Measurements from ENCODE around the gene PPP2R2B. TPM values are rescaled to one million over a fixed set of nuclear protein-coding genes. Genes with fewer than 3 reads are reported as not detected.

The PPP2R2B gene
- total and polyA plus RNA-seq, 4 donors: 2.0 to 27.3 (median 12.0) TPM

DNA sequence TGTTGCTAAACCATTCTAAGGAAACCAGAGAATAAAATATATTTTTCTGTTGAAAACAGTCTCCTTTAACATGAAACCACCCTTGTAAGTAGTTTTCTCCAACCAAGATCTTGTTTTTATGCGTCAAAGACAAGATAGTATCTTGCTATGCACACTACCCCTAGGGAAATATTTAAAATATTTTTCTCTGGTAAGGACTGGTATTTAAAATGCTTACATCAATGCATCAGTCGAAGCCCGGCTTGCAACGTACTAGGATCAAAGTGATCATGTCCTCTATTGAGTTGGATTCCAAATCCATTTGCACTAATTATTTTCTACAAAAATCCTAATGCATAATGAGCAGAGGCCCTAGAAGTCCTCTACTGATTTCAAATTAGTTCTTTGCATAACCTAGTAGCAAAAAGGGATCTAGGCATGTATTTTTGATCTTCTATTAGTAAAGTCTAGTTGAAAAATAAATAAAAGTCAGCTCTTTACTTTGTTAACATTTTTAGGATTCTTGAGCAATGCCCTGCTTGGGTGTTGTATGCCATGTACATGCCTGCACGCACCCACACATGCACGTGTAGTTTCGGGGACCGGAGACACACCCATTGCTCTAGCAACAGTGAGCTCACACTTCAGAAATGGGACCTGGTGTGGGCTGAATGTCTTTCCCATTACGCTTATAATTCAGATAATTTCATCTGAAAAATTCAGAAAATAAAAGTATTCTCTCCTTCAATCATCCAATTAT lies 197.5 kb downstream of the PPP2R2B start:
- Histone ChIP-seq H3K27ac (ENCODE audit: low read depth in 1 of 2, low read length in 2 of 2) (peak overlapping the region in 1 of 2 donors; percentile 67), H3K36me3 (ENCODE audit: control insufficient read depth in 1 of 2, insufficient read depth in 2 of 2, low read length in 1 of 2) (peaks cover 0 to 2% of the 10 kb centered on the region in 2 donors), H3K4me1 (ENCODE audit: control insufficient read depth in 1 of 2, insufficient read depth in 2 of 2, low read length in 2 of 2) (peaks cover 2 to 5% of the 10 kb centered on the region in 2 donors), H3K27me3 (ENCODE audit: control insufficient read depth in 1 of 2, insufficient read depth in 2 of 2, low read length in 1 of 2) (no peaks in the 10 kb centered on the region), H3K9me3 (ENCODE audit: control insufficient read depth, low read length) (no peaks in the 10 kb centered on the region), H3K4me3 (ENCODE audit: low read length in 2 of 2) (no peak overlapping the region)
- DNase-seq (no peak), ATAC-seq (ENCODE audit: low FRiP score) (no peak)
- intact Hi-C loops (cut with DNase I): no loop called here
- 52 to 57% methylated on average over 9 of the region's 9 CpGs for WGBS, 2 donors

DNA sequence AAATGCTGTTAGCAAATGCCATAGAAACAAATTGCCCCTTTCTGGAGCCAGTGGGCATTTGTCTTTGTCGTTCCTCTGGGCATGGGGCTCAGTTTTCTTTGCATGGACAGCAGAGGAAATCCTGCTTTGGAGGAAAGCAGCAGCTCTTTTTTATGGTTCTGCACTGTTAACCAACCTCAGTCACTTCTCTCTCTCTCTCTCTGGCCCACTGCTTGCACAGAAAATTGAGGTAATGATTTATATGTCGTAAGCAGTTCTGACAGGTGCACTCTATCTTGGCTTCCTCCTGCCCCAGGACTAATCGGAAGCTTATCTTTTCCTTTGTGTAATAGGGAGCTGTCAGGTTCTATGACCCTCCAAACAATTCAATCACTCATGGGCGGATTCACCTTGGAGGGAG lies 202.9 kb downstream of the PPP2R2B start:
- H3K4me3 ChIP-seq (ENCODE audit: low read length in 2 of 2): no peak overlapping the region
- DNase-seq (no peak), ATAC-seq (ENCODE audit: low FRiP score) (no peak)
- H3K4me1 ChIP-seq (ENCODE audit: control insufficient read depth in 1 of 2, insufficient read depth in 2 of 2, low read length in 2 of 2): peaks cover 0 to 4% of the 10 kb centered on the region in 2 donors
- intact Hi-C loops (cut with DNase I): no loop called here
- 55 to 60% methylated on average over 4 of the region's 4 CpGs for WGBS, 2 donors
- H3K27ac ChIP-seq (ENCODE audit: low read depth in 1 of 2, low read length in 2 of 2): no peak overlapping the region
- H3K27me3 ChIP-seq (ENCODE audit: control insufficient read depth in 1 of 2, insufficient read depth in 2 of 2, low read length in 1 of 2): no peaks in the 10 kb centered on the region
- no peaks in the 10 kb centered on the region for H3K36me3 ChIP-seq (ENCODE audit: control insufficient read depth in 1 of 2, insufficient read depth in 2 of 2, low read length in 1 of 2)
- no peaks in the 10 kb centered on the region for H3K9me3 ChIP-seq (ENCODE audit: control insufficient read depth, low read length)

DNA sequence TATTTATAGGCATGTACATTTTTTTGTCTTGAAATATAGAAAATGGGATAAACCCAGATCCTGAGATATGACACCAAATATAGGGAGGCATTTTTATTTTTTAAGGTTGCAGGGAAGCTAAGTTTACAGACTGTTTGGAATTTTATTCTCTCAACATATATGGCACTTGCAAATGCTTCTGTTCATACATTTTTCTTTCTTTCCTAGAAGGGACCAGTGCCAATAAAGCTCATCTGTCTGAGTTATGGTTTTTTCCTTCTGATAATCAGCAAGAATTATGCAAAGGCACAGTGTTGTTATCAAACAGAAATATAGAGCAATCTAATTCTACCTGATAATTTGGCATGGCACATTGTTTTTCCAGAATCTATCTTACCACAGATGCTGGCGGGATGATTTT lies 205.7 kb downstream of the PPP2R2B start:
- H3K9me3 ChIP-seq (ENCODE audit: control insufficient read depth, low read length): no peaks in the 10 kb centered on the region
- no peak for DNase-seq
- intact Hi-C loops (cut with DNase I): no loop called here

DNA sequence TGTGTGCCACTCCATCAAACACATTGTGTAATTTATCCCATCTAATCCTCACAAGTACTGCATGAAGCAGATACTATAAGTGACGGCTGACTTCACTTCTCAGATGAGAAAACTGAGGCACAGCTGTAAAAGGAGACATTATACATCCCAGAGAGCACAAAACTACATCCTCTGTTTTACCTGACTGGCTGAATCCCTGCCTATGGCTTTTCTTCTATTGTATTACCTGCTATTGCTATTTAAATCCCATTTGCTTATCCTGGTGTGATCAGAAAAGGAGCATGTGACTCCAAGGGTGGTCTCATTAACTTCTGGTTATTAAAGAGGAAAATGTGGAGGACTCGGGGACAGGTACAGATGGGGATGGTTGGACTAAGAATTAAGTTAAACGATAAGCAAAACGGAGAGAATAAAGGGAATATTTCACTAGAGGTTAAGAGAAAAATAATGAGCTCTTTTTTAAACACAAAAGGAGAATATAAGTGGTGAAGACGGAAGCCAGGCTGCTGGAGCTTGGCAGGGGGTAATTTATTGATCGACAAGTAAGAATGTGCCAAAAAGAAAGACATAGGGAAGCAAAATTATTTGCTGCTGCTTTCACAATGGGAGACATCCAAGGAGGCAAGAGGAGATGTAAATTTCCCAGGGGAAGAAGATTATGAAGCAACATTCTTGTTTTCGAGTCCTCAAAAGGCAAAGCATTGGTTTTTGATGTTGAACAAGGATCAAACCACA lies 206.8 kb downstream of the PPP2R2B start:
- DNase-seq (no peak), ATAC-seq (ENCODE audit: low FRiP score) (no peak)
- no peaks in the 10 kb centered on the region for H3K36me3 ChIP-seq (ENCODE audit: control insufficient read depth in 1 of 2, insufficient read depth in 2 of 2, low read length in 1 of 2)
- no peaks in the 10 kb centered on the region for H3K27me3 ChIP-seq (ENCODE audit: control insufficient read depth in 1 of 2, insufficient read depth in 2 of 2, low read length in 1 of 2)
- no peaks in the 10 kb centered on the region for H3K9me3 ChIP-seq (ENCODE audit: control insufficient read depth, low read length)
- H3K27ac ChIP-seq (ENCODE audit: low read depth in 1 of 2, low read length in 2 of 2): no peak overlapping the region
- peaks cover 2 to 4% of the 10 kb centered on the region in 2 donors for H3K4me1 ChIP-seq (ENCODE audit: control insufficient read depth in 1 of 2, insufficient read depth in 2 of 2, low read length in 2 of 2)
- intact Hi-C loops (cut with DNase I): no loop called here
- no peak overlapping the region for H3K4me3 ChIP-seq (ENCODE audit: low read length in 2 of 2)
- 68 to 75% methylated on average over 7 of the region's 7 CpGs for WGBS, 2 donors

More for the DNA sequence above, 205.7 kb downstream of the PPP2R2B start:
- 86 to 90% methylated on average over 1 of the region's 1 CpG for WGBS, 2 donors
- no peaks in the 10 kb centered on the region for H3K27me3 ChIP-seq (ENCODE audit: control insufficient read depth in 1 of 2, insufficient read depth in 2 of 2, low read length in 1 of 2)
- ATAC-seq (ENCODE audit: low FRiP score): no peak
- no peaks in the 10 kb centered on the region for H3K36me3 ChIP-seq (ENCODE audit: control insufficient read depth in 1 of 2, insufficient read depth in 2 of 2, low read length in 1 of 2)
- no peak overlapping the region for H3K4me3 ChIP-seq (ENCODE audit: low read length in 2 of 2)
- H3K27ac ChIP-seq (ENCODE audit: low read depth in 1 of 2, low read length in 2 of 2): no peak overlapping the region
- H3K4me1 ChIP-seq (ENCODE audit: control insufficient read depth in 1 of 2, insufficient read depth in 2 of 2, low read length in 2 of 2): peaks cover under 1 to 4% of the 10 kb centered on the region in 2 donors

DNA sequence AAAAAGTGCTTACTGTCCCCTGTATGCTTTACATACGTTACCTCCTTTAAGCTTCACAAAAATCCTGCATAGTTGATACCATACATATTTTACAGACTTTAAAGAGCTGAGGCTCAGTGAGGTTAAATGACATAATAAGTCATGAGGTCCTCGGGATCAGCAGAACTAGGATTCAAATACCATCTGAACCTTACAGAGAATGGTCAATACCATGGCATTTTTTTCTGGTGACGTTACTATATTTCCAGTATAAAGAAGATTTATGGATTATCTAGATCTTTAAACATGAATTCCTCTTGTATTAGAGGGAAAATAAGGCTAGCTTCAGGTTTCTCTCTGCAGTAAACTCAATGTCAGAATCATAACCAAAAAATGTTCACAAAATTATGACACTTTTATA lies 208.9 kb downstream of the PPP2R2B start:
- Histone ChIP-seq H3K36me3 (ENCODE audit: control insufficient read depth in 1 of 2, insufficient read depth in 2 of 2, low read length in 1 of 2) (no peaks in the 10 kb centered on the region), H3K27me3 (ENCODE audit: control insufficient read depth in 1 of 2, insufficient read depth in 2 of 2, low read length in 1 of 2) (no peaks in the 10 kb centered on the region), H3K9me3 (ENCODE audit: control insufficient read depth, low read length) (no peaks in the 10 kb centered on the region), H3K4me3 (ENCODE audit: low read length in 2 of 2) (no peak overlapping the region), H3K27ac (ENCODE audit: low read depth in 1 of 2, low read length in 2 of 2) (no peak overlapping the region), H3K4me1 (ENCODE audit: control insufficient read depth in 1 of 2, insufficient read depth in 2 of 2, low read length in 2 of 2) (peaks cover 4% of the 10 kb centered on the region in 2 donors)
- WGBS, 2 donors: 63% methylated on average over 3 of the region's 3 CpGs
- DNase-seq: no peak
- ATAC-seq (ENCODE audit: low FRiP score): no peak
- intact Hi-C loops (cut with DNase I): loop anchor here (5.0 to 10.0 kb wide), 3 partner anchors 205 to 298 kb away; partner anchors contain the start of gene PPP2R2B (in 1 of the 2)

DNA sequence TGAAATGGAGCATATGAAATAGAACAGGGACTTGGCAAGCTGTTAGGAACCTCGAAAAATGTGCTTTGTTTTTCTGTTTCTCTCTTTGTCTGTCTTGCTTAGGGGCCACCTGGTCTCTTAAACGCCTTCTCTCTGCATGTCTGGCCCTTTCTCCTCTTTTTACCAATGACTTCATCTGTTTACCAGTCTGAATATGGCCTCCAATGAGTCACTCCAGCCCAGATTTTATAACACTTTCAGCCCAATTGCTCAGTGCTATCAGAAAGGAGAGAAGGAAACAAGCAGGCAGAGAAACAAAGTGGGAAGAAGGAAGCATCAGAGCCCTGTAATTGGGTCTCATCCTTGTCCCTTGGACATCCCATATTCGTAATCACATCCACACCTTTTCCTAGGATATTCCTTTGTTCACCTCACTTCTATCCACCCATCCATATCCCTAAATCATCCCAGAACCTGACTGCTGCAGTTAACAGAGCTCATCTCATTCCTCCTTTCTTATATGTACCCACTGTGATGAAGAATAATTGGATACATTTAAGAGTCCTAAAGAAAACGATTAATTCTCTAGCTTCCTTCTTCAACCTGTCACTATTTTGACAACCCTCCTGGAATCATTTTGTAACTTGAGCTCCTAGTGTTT lies 210.8 kb downstream of the PPP2R2B start:
- Histone ChIP-seq H3K9me3 (ENCODE audit: control insufficient read depth, low read length) (no peaks in the 10 kb centered on the region), H3K4me3 (ENCODE audit: low read length in 2 of 2) (no peak overlapping the region), H3K36me3 (ENCODE audit: control insufficient read depth in 1 of 2, insufficient read depth in 2 of 2, low read length in 1 of 2) (no peaks in the 10 kb centered on the region), H3K27me3 (ENCODE audit: control insufficient read depth in 1 of 2, insufficient read depth in 2 of 2, low read length in 1 of 2) (no peaks in the 10 kb centered on the region), H3K27ac (ENCODE audit: low read depth in 1 of 2, low read length in 2 of 2) (peak overlapping the region; percentile 96 to 97), H3K4me1 (ENCODE audit: control insufficient read depth in 1 of 2, insufficient read depth in 2 of 2, low read length in 2 of 2) (peaks cover 0 to 4% of the 10 kb centered on the region in 2 donors)
- DNase-seq: no peak
- ATAC-seq (ENCODE audit: low FRiP score): peak; percentile 91
- 14 to 16% methylated on average over 4 of the region's 4 CpGs for WGBS, 2 donors
- intact Hi-C loops (cut with DNase I): loop anchor here (5.0 to 10.0 kb wide), 3 partner anchors 207 to 300 kb away; partner anchors contain the start of gene PPP2R2B (in 1 of the 2)

DNA sequence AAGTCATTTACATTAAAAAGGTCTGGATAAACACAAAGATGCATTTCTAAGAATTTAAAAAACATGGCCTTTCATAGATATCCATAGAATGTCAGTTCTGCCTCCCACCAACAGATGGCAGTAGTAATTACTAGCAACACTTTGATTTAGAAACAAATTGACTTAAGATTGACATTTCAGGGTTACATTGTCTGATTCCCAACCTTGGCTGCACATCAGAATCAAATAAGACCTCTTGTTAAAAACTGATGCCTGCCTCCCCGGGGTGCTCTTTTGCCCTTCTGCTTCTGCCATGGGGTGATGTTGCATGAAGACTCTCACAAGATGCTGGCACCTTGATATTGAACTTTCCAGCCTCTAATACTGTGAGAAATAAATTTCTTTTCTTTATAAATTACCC lies 216.3 kb downstream of the PPP2R2B start:
- Histone ChIP-seq H3K27me3 (ENCODE audit: control insufficient read depth in 1 of 2, insufficient read depth in 2 of 2, low read length in 1 of 2) (no peaks in the 10 kb centered on the region), H3K4me3 (ENCODE audit: low read length in 2 of 2) (no peak overlapping the region), H3K4me1 (ENCODE audit: control insufficient read depth in 1 of 2, insufficient read depth in 2 of 2, low read length in 2 of 2) (peaks cover 2 to 4% of the 10 kb centered on the region in 2 donors), H3K27ac (ENCODE audit: low read depth in 1 of 2, low read length in 2 of 2) (no peak overlapping the region), H3K36me3 (ENCODE audit: control insufficient read depth in 1 of 2, insufficient read depth in 2 of 2, low read length in 1 of 2) (no peaks in the 10 kb centered on the region), H3K9me3 (ENCODE audit: control insufficient read depth, low read length) (no peaks in the 10 kb centered on the region)
- no peak for DNase-seq
- WGBS, 2 donors: 75 to 87% methylated on average over 1 of the region's 1 CpG
- intact Hi-C loops (cut with DNase I): loop anchor here in 1 of 2 donors (10.0 kb wide), 2 partner anchors 213 to 303 kb away; partner anchors contain the start of gene PPP2R2B
- ATAC-seq (ENCODE audit: low FRiP score): no peak

DNA sequence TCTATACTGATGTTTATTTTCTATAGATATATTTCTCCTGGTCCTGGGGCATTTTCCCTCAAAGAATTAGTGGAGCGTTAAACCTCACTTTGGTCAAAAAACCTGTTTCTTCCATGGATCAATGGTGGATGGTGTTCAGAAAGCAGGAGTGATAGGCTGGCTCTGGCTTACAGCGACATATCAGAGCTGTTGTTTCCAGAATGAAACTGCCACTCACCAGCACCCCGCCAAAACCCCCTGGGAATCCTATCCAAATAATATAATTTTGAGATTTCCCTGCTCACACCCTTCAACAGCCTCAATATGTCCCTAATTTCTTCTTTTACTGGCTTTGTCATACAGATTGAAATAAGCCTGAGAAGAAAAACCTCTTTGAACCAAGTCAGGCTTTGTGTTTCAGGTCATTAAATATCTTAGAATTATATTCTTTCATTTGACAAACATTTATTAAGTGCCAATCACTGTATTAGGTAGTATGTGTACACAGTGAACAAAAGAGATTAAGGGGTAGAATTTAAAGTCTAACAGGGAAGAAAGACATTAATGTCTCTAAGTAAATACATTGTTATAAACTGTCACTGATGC lies 218.1 kb downstream of the PPP2R2B start:
- Histone ChIP-seq H3K36me3 (ENCODE audit: control insufficient read depth in 1 of 2, insufficient read depth in 2 of 2, low read length in 1 of 2) (no peaks in the 10 kb centered on the region), H3K27ac (ENCODE audit: low read depth in 1 of 2, low read length in 2 of 2) (no peak overlapping the region), H3K27me3 (ENCODE audit: control insufficient read depth in 1 of 2, insufficient read depth in 2 of 2, low read length in 1 of 2) (no peaks in the 10 kb centered on the region), H3K4me3 (ENCODE audit: low read length in 2 of 2) (no peak overlapping the region), H3K4me1 (ENCODE audit: control insufficient read depth in 1 of 2, insufficient read depth in 2 of 2, low read length in 2 of 2) (peaks cover 0 to 4% of the 10 kb centered on the region in 2 donors), H3K9me3 (ENCODE audit: control insufficient read depth, low read length) (no peaks in the 10 kb centered on the region)
- ATAC-seq (ENCODE audit: low FRiP score) (no peak), DNase-seq (no peak)
- intact Hi-C loops (cut with DNase I): loop anchor here in 1 of 2 donors (10.0 kb wide), 2 partner anchors 214 to 304 kb away; partner anchors contain the start of gene PPP2R2B
- 76 to 81% methylated on average over 3 of the region's 3 CpGs for WGBS, 2 donors

Measured in aorta (tissue), 5 donors.